GM12878 (cell line): ENCODE data around the gene TULP4. TPM values are rescaled to one million over a fixed set of nuclear protein-coding genes. Genes with fewer than 3 reads are reported as not detected.

Source experiments
- ATAC-seq: fragments of 200-7000 bp; cut with Tn5 transposase; 3 replicates; pipeline ENCODE4 v1.9.1; 2020; ENCODE audit warnings: mild to moderate bottlenecking, moderate library complexity
- BruUV-seq: library from RNA; stranded (reverse); fragments of 400-500 nt; replicated peaks from 2 replicates; lab custom pipeline; 2021; lab: Mats Ljungman, UMichigan
- CTCF ChIA-PET: fragments of 300-600 bp; sonication (Branson Sonifier 250); formaldehyde crosslinking; extraction: SDS; loops from one replicate; lab custom pipeline; 2021; ENCODE audit warnings: inconsistent platforms; lab: Yijun Ruan, JAX
- POLR2A ChIA-PET: fragments of 350-600 bp; formaldehyde crosslinking; extraction: SDS; loops from one replicate; lab custom pipeline; 2021; ENCODE audit warnings: inconsistent platforms; lab: Charles Lee
- RAD21 ChIA-PET: fragments of 300-600 bp; sonication (Branson Sonifier 250); formaldehyde crosslinking; loops from one replicate; lab custom pipeline; 2023; ENCODE audit warnings: antibody characterized with exemption; ENCODE audit not compliant: unreplicated experiment; lab: Charles Lee
- SMC1A ChIA-PET: fragments of 300-600 bp; sonication (Branson Sonifier 250); formaldehyde crosslinking; loops from one replicate; lab custom pipeline; 2023; ENCODE audit not compliant: unreplicated experiment, uncharacterized antibody; lab: Charles Lee
- DNase-seq: peaks from one replicate; pipeline ENCODE4 v3.0.0-alpha.2; 2011; ENCODE audit warnings: low read depth, low spot score
- FAIRE-seq: peaks from 3 replicates; lab custom pipeline; 2011; peaks lifted over from hg19 to GRCh38; lab: Jason Lieb, UNC
- H2AFZ ChIP-seq: 2 replicates; pipeline ENCODE4 v1.6.0; 2011; ENCODE audit warnings: low read depth, low read length, control low read depth; ENCODE audit not compliant: control insufficient read depth
- H3K27ac ChIP-seq: 2 replicates; pipeline ENCODE4 v1.5.1; 2011; ENCODE audit warnings: control low read depth; ENCODE audit not compliant: control insufficient read depth, insufficient read depth
- H3K27me3 ChIP-seq, 2 experiments: replicated peaks in 1 of 2; 2 replicates each; pipeline versions ENCODE4 v1.6.0 to v1.6.1; 2011; ENCODE audit warnings: low read length in 1 of 2; ENCODE audit not compliant: control insufficient read depth in 2 of 2, insufficient read depth in 2 of 2
- H3K36me3 ChIP-seq, 2 experiments: 2 replicates each; pipeline ENCODE4 v1.5.1; 2011; ENCODE audit warnings: low read length in 1 of 2; ENCODE audit not compliant: control insufficient read depth in 2 of 2, insufficient read depth in 2 of 2
- H3K4me1 ChIP-seq: 2 replicates; pipeline ENCODE4 v1.6.1; 2011; ENCODE audit warnings: mild to moderate bottlenecking, low read length, moderate library complexity, mixed read lengths; ENCODE audit not compliant: control insufficient read depth, insufficient read depth
- H3K4me2 ChIP-seq: 2 replicates; pipeline ENCODE4 v1.6.0; 2011; ENCODE audit warnings: control low read depth; ENCODE audit not compliant: control insufficient read depth, insufficient read depth
- H3K4me3 ChIP-seq: fragments of 200-600 bp; sonication (generic); 2 replicates; pipeline ENCODE4 v1.5.1; 2016
- H3K79me2 ChIP-seq: 2 replicates; pipeline ENCODE4 v1.6.0; 2011; ENCODE audit warnings: low read length; ENCODE audit not compliant: control insufficient read depth, insufficient read depth
- H3K9ac ChIP-seq: 2 replicates; pipeline ENCODE4 v1.8.0; 2011; ENCODE audit warnings: low read length, control low read depth, mixed read lengths; ENCODE audit not compliant: control insufficient read depth, insufficient read depth
- H3K9me3 ChIP-seq: replicated peaks from 3 replicates; pipeline ENCODE4 v1.5.1; 2011; ENCODE audit warnings: mild to moderate bottlenecking, low read length; ENCODE audit not compliant: control insufficient read depth, insufficient read depth
- H4K20me1 ChIP-seq: 2 replicates; pipeline ENCODE4 v1.6.0; 2011; ENCODE audit not compliant: control insufficient read depth, insufficient read depth
- ASH2L ChIP-seq: fragments of 300-600, 200-600 bp; sonication (generic); IDR thresholded peaks from 2 replicates; pipeline ENCODE4 v1.6.1; 2017; ENCODE audit warnings: low read depth, mild to moderate bottlenecking, borderline replicate concordance
- IKZF1 ChIP-seq: fragments of 450-650 bp; conservative IDR thresholded peaks from 2 replicates; pipeline ENCODE4 v1.6.1; 2017; ENCODE audit warnings: antibody characterized with exemption, mild to moderate bottlenecking
- MXI1 ChIP-seq: fragments of 150-350 bp; IDR thresholded peaks from 2 replicates; pipeline ENCODE4 v1.6.1; 2011; ENCODE audit warnings: low read depth, mild to moderate bottlenecking, inconsistent platforms, low read length, improper control_type of control experiment
- NFIC ChIP-seq: IDR thresholded peaks from 2 replicates; pipeline ENCODE4 v1.6.1; 2012; ENCODE audit warnings: low read depth, mild to moderate bottlenecking, inconsistent platforms, low read length, moderate library complexity
- NR2F1 ChIP-seq: fragments of 450-650 bp; conservative IDR thresholded peaks from 2 replicates; pipeline ENCODE4 v1.6.1; 2017; ENCODE audit warnings: mild to moderate bottlenecking
- PAX5 ChIP-seq: IDR thresholded peaks from 2 replicates; pipeline ENCODE4 v1.6.1; 2011; ENCODE audit warnings: low read depth, low read length, borderline replicate concordance
- PBX3 ChIP-seq: IDR thresholded peaks from 2 replicates; pipeline ENCODE4 v1.6.1; 2011; ENCODE audit warnings: mild to moderate bottlenecking, low read depth, low read length, moderate library complexity; ENCODE audit not compliant: insufficient replicate concordance
- REST ChIP-seq: IDR thresholded peaks from 2 replicates; pipeline ENCODE4 v1.6.1; 2012; ENCODE audit warnings: mild to moderate bottlenecking, low read depth, low read length
- SMC3 ChIP-seq: IDR thresholded peaks from 2 replicates; pipeline ENCODE4 v1.6.1; 2011; ENCODE audit warnings: low read length, improper control_type of control experiment, borderline replicate concordance
- SP1 ChIP-seq: IDR thresholded peaks from one replicate; pipeline ENCODE4 v1.6.1; 2011; ENCODE audit warnings: low read depth, low read length
- WGBS: methylation state at CpG from one replicate; pipeline ENCODE4 v1.1.6; 2016; ENCODE audit warnings: low lambda C conversion rate; ENCODE audit not compliant: insufficient replicate concordance, insufficient coverage; ENCODE audit errors: missing lambda C conversion rate; 5-methylcytosine and 5-hydroxymethylcytosine counted together
- in situ Hi-C: fragments of 300-500 bp; cut with MboI; formaldehyde crosslinking; loops from 9 replicates; pipeline ENCODE4 v1.14.3; 2018; ENCODE audit warnings: mixed read lengths
- intact Hi-C: fragments of 100-400 bp; cut with micrococcal nuclease; formaldehyde crosslinking; loops from one replicate; pipeline ENCODE4 v1.14.2; 2022; ENCODE audit not compliant: unreplicated experiment
- polyA plus RNA-seq, 11 experiments: library from polyadenylated mRNA; depleted of rRNA in 4 of 11; unstranded in 6 of 11; stranded (reverse) in 5 of 11; fragments of >200 nt; fragmentation: Nextera tagmentation in 4 of 11; fragmentation: Illumina TruSeq in 1 of 11; extraction: Ambion mirVana in 4 of 11; extraction: Trizol in 1 of 11; gene quantifications; 1 replicate in 1 of 11; 2 replicates in 10 of 11; pipeline versions ENCODE4 v1.2.1 to v1.2.3, GENCODE V29; 2011 to 2016; ENCODE audit warnings: inconsistent platforms in 2 of 11, missing spikeins in 2 of 11, low read depth in 1 of 11
- total RNA-seq, 4 experiments: library from RNA; depleted of rRNA in 3 of 4; stranded (reverse); fragments of >200 nt in 3 of 4; fragmentation: Illumina TruSeq in 1 of 4; extraction: Trizol in 1 of 4; gene quantifications; 2 replicates each; pipeline versions ENCODE4 v1.2.1 to v1.2.3, GENCODE V29; 2013 to 2021
- TF ChIP-seq, protein P1 (sequence below): fragments of 150-350 bp; IDR thresholded peaks from 2 replicates; pipeline ENCODE4 v1.6.1; 2014; ENCODE audit warnings: mild to moderate bottlenecking, low read depth, low read length
- TF ChIP-seq, protein P2 (sequence below): fragments of 450-650 bp; IDR thresholded peaks from 2 replicates; pipeline ENCODE4 v1.6.1; 2016; ENCODE audit warnings: mild to moderate bottlenecking, moderate library complexity, borderline replicate concordance

TULP4 gene
- total and polyA plus RNA-seq, 10 of the 15 experiments (the other 5 are each of a cell fraction or from before 2014, with no cell fraction given), result 0.73 to 31.8 (median 14.0) TPM

DNA sequence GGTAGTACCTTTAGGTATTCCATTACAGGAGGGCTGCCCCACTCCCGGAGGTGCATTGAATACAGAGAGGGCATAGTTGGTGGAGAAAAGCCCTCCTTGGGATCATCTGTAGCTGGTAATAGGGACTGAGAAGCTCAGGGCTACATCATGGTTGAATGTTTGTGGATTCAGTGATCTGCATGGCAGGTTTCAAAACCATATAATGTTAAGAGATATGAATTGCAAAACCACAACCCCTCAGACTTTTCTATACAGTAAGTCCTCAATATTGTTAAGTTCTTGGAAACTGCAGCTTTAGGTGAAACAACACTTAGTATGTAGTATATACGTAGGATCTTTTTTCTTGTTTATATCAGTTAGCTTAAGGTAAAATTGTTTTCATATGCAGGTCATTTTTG is 11.3 kb downstream of the TULP4 start:
- Histone ChIP-seq H3K9ac (no peak overlapping the region), H3K4me2 (peak overlapping the region; percentile 43; the same call in 1 of the 2 replicates), H3K27ac (peak overlapping the region; percentile 2; the same call in 1 of the 2 replicates), H2AFZ (no peak overlapping the region), H3K36me3 (no peaks in the 10 kb centered on the region), H3K79me2 (peaks cover 19% of the 10 kb centered on the region), H3K4me3 (no peak overlapping the region; the same call in 1 of the 2 replicates), H3K9me3 (no peaks in the 10 kb centered on the region), H4K20me1 (no peaks in the 10 kb centered on the region), H3K4me1 (peaks cover 36% of the 10 kb centered on the region), H3K27me3 (no peaks in the 10 kb centered on the region)
- ChIA-PET SMC1A (interaction anchor here (0.6 to 2.5 kb wide), 10 partner anchors 10 to 116 kb away, joined by 3 to 7 read pairs (median 3); no protein-coding TSS in a partner anchor), POLR2A (interaction anchor here (1.2 to 1.5 kb wide), 2 partner anchors 33 to 78 kb away, joined by 4 read pairs; no protein-coding TSS in a partner anchor), CTCF (interaction anchor here (1.0 to 1.6 kb wide), 2 partner anchors 10 to 102 kb away, joined by 4 read pairs; no protein-coding TSS in a partner anchor), RAD21 (interaction anchor here (0.8 to 3.0 kb wide), 3 partner anchors 34 to 91 kb away, joined by 3 to 17 read pairs (median 4); no protein-coding TSS in a partner anchor)
- DNase-seq, result peak; percentile 33
- no peak for FAIRE-seq
- intact Hi-C loops, result loop anchor here (2.0 kb wide), 1 partner anchor 153 kb away; no protein-coding TSS in a partner anchor
- WGBS, result 25% methylated on average over 2 of the region's 2 CpGs
- in situ Hi-C loops, result no loop called here
- no TSS peak for BruUV-seq
- peak; percentile 76 for ATAC-seq
- TF ChIP-seq PBX3 (no peak), REST (no peak), SP1 (no peak), SMC3 (no peak), PAX5 (no peak), NFIC (peak; percentile 66; the same call in 1 of the 2 replicates), MXI1 (no peak), IKZF1 (no peak), NR2F1 (no peak), ASH2L (no peak)
- TF ChIP-seq, protein P1, sequence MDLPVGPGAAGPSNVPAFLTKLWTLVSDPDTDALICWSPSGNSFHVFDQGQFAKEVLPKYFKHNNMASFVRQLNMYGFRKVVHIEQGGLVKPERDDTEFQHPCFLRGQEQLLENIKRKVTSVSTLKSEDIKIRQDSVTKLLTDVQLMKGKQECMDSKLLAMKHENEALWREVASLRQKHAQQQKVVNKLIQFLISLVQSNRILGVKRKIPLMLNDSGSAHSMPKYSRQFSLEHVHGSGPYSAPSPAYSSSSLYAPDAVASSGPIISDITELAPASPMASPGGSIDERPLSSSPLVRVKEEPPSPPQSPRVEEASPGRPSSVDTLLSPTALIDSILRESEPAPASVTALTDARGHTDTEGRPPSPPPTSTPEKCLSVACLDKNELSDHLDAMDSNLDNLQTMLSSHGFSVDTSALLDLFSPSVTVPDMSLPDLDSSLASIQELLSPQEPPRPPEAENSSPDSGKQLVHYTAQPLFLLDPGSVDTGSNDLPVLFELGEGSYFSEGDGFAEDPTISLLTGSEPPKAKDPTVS, result no peak
- TF ChIP-seq, protein P2, sequence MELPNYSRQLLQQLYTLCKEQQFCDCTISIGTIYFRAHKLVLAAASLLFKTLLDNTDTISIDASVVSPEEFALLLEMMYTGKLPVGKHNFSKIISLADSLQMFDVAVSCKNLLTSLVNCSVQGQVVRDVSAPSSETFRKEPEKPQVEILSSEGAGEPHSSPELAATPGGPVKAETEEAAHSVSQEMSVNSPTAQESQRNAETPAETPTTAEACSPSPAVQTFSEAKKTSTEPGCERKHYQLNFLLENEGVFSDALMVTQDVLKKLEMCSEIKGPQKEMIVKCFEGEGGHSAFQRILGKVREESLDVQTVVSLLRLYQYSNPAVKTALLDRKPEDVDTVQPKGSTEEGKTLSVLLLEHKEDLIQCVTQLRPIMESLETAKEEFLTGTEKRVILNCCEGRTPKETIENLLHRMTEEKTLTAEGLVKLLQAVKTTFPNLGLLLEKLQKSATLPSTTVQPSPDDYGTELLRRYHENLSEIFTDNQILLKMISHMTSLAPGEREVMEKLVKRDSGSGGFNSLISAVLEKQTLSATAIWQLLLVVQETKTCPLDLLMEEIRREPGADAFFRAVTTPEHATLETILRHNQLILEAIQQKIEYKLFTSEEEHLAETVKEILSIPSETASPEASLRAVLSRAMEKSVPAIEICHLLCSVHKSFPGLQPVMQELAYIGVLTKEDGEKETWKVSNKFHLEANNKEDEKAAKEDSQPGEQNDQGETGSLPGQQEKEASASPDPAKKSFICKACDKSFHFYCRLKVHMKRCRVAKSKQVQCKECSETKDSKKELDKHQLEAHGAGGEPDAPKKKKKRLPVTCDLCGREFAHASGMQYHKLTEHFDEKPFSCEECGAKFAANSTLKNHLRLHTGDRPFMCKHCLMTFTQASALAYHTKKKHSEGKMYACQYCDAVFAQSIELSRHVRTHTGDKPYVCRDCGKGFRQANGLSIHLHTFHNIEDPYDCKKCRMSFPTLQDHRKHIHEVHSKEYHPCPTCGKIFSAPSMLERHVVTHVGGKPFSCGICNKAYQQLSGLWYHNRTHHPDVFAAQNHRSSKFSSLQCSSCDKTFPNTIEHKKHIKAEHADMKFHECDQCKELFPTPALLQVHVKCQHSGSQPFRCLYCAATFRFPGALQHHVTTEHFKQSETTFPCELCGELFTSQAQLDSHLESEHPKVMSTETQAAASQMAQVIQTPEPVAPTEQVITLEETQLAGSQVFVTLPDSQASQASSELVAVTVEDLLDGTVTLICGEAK, result no peak
